DND-41 (cell line): ENCODE results near the gene EVC2.

Experiments used
- ATAC-seq: fragments of 200-7000 bp; cut with Tn5 transposase; 3 replicates; pipeline ENCODE4 v1.9.1; 2021; ENCODE audit warnings: low read depth; ENCODE audit not compliant: insufficient read depth
- DNase-seq: peaks from one replicate; pipeline ENCODE4 v3.0.0-alpha.2; 2020
- H2AFZ ChIP-seq: 2 replicates; pipeline ENCODE4 v1.6.0; 2012; ENCODE audit warnings: low read depth, low read length
- H3K27ac ChIP-seq: 2 replicates; pipeline ENCODE4 v1.5.1; 2012; ENCODE audit warnings: low read length, inconsistent platforms
- H3K27me3 ChIP-seq: fragments of 200-600 bp; sonication (generic); 2 replicates; pipeline ENCODE4 v1.6.0; 2012; ENCODE audit warnings: low read length, mild to moderate bottlenecking, inconsistent platforms; ENCODE audit not compliant: insufficient read depth, poor library complexity
- H3K36me3 ChIP-seq: 2 replicates; pipeline ENCODE4 v1.5.1; 2012; ENCODE audit warnings: low read length, inconsistent platforms; ENCODE audit not compliant: insufficient read depth
- H3K4me1 ChIP-seq: 2 replicates; pipeline ENCODE4 v1.5.1; 2012; ENCODE audit warnings: mild to moderate bottlenecking, low read length; ENCODE audit not compliant: insufficient read depth
- H3K4me2 ChIP-seq: 2 replicates; pipeline ENCODE4 v1.6.0; 2012; ENCODE audit warnings: mild to moderate bottlenecking, moderate library complexity, low read length, inconsistent platforms; ENCODE audit not compliant: insufficient read depth
- H3K4me3 ChIP-seq, 2 experiments: fragments of 200-600 bp in 1 of 2; shearing (Covaris generic) in 1 of 2; 2 replicates each; pipeline ENCODE4 v1.5.1; 2012 to 2016; ENCODE audit warnings: inconsistent platforms in 2 of 2, low read length in 2 of 2, mild to moderate bottlenecking in 2 of 2, low read depth in 1 of 2, moderate library complexity in 1 of 2
- H3K79me2 ChIP-seq: 2 replicates; pipeline ENCODE4 v1.6.0; 2012; ENCODE audit warnings: low read length, inconsistent platforms; ENCODE audit not compliant: insufficient read depth
- H3K9ac ChIP-seq: 2 replicates; pipeline ENCODE4 v1.6.0; 2012; ENCODE audit warnings: low read depth, mild to moderate bottlenecking, inconsistent platforms, low read length, moderate library complexity
- H3K9me3 ChIP-seq: 2 replicates; pipeline ENCODE4 v1.5.1; 2012; ENCODE audit warnings: low read length, moderate library complexity, mild to moderate bottlenecking, inconsistent platforms; ENCODE audit not compliant: insufficient read depth, severe bottlenecking
- H4K20me1 ChIP-seq: 2 replicates; pipeline ENCODE4 v1.6.0; 2012; ENCODE audit warnings: low read length; ENCODE audit not compliant: insufficient read depth
- EZH2 ChIP-seq: IDR thresholded peaks from 3 replicates; pipeline ENCODE4 v1.6.1; 2012; ENCODE audit warnings: borderline replicate concordance, low read depth, mild to moderate bottlenecking, moderate library complexity, low read length, inconsistent platforms; ENCODE audit not compliant: severe bottlenecking
- TF ChIP-seq, protein P1 (sequence below): IDR thresholded peaks from 2 replicates; pipeline ENCODE4 v1.5.1; 2012; ENCODE audit warnings: borderline replicate concordance, low read length, moderate library complexity, mild to moderate bottlenecking; ENCODE audit not compliant: poor library complexity, severe bottlenecking; ENCODE audit errors: extremely low read depth

The EVC2 gene

DNA sequence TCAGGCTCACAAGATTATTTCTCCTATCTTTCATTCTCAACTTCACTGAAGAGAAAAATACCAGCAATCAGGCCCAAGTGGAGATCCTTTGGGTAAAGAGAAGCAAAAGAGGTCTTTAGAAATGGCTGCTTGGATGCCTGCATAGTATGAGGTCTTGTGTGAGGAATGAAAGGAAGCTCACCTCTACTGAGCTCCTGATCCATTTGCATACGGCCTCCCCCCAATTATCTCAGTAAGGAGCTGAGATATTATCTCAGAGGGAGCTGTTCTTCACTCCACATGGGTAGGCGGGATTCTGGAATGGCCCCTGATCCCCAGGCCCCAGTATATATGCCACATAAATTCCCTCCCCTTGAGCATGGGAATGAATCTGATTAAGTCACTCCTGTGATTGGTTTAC lies 75.8 kb downstream of the EVC2 start:
- no peak overlapping the region for H3K4me2 ChIP-seq
- TF ChIP-seq EZH2, result no peak
- TF ChIP-seq, protein P1, sequence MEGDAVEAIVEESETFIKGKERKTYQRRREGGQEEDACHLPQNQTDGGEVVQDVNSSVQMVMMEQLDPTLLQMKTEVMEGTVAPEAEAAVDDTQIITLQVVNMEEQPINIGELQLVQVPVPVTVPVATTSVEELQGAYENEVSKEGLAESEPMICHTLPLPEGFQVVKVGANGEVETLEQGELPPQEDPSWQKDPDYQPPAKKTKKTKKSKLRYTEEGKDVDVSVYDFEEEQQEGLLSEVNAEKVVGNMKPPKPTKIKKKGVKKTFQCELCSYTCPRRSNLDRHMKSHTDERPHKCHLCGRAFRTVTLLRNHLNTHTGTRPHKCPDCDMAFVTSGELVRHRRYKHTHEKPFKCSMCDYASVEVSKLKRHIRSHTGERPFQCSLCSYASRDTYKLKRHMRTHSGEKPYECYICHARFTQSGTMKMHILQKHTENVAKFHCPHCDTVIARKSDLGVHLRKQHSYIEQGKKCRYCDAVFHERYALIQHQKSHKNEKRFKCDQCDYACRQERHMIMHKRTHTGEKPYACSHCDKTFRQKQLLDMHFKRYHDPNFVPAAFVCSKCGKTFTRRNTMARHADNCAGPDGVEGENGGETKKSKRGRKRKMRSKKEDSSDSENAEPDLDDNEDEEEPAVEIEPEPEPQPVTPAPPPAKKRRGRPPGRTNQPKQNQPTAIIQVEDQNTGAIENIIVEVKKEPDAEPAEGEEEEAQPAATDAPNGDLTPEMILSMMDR, result no peak
- ATAC-seq (no peak), DNase-seq (no peak)
- H3K4me1 ChIP-seq, result no peaks in the 10 kb centered on the region
- peaks cover 2% of the 10 kb centered on the region for H3K27me3 ChIP-seq
- no peaks in the 10 kb centered on the region for H3K79me2 ChIP-seq
- H2AFZ ChIP-seq, result no peak overlapping the region
- H3K36me3 ChIP-seq, result no peaks in the 10 kb centered on the region
- no peaks in the 10 kb centered on the region for H3K9me3 ChIP-seq
- no peak overlapping the region for H3K4me3 ChIP-seq
- H4K20me1 ChIP-seq, result no peaks in the 10 kb centered on the region
- H3K27ac ChIP-seq, result no peak overlapping the region
- H3K9ac ChIP-seq, result no peak overlapping the region

DNA sequence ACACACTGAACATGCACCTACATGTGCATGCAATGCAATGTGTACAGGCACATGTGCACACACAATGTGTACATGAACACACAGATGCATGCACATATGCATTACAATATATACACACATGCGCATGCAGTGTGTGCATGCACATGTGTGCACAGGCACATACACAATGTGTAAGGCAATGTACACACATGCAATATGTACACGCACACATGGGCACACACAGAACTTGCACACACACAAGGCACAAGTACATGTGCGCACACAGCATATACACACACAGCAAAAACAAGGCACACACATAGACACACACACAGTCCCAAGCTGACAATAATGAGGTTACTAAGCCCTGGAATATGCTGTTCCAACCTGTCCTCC lies 76.3 kb downstream of the EVC2 start:
- H3K4me3 ChIP-seq, result no peak overlapping the region
- H3K4me1 ChIP-seq, result no peaks in the 10 kb centered on the region
- ATAC-seq (no peak), DNase-seq (no peak)
- H2AFZ ChIP-seq, result no peak overlapping the region
- peaks cover 2% of the 10 kb centered on the region for H3K27me3 ChIP-seq
- H4K20me1 ChIP-seq, result no peaks in the 10 kb centered on the region
- H3K79me2 ChIP-seq, result no peaks in the 10 kb centered on the region
- no peaks in the 10 kb centered on the region for H3K36me3 ChIP-seq
- no peak for TF ChIP-seq EZH2
- TF ChIP-seq, protein P1, result no peak
- H3K9ac ChIP-seq, result no peak overlapping the region
- H3K4me2 ChIP-seq, result no peak overlapping the region
- no peak overlapping the region for H3K27ac ChIP-seq
- no peaks in the 10 kb centered on the region for H3K9me3 ChIP-seq

DNA sequence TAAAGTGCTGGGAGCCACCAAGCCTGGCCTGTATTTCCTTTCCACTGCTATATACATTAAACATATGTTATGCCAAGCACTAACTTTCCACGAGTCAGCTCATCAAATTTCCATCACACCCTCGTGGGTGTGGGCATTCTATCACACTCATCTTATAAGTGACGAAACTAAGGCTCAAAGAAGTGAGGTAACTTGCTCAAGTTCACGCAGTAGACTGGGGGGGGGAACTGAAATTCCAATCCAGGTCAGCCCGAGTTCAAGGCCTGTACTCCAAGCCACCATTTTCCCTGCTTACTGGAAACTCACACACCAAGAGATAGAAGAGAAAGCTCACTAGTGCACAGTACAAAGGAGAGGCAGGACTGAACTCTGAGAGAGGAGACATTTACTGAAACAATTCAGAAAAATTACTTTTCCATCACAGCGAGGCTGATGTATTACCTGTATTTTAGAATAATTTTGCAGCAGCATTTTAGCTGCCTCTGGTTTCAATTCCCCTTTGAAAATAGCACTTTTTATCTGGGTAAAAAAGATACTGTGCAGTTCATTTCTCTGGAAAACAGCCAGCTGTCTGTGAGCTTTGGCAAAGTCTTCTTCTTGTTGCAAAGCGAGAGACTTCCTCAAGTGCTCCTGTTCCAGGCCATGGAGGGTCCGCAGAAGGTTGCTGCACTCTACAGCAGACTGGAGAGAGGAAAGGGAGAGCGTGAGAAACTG lies 76.8 kb downstream of the EVC2 start:
- no peak overlapping the region for H2AFZ ChIP-seq
- no peaks in the 10 kb centered on the region for H3K9me3 ChIP-seq
- H4K20me1 ChIP-seq, result no peaks in the 10 kb centered on the region
- peaks cover 2% of the 10 kb centered on the region for H3K27me3 ChIP-seq
- no peaks in the 10 kb centered on the region for H3K79me2 ChIP-seq
- no peak for ATAC-seq
- no peak for DNase-seq
- H3K4me1 ChIP-seq, result no peaks in the 10 kb centered on the region
- H3K4me3 ChIP-seq, result no peak overlapping the region
- TF ChIP-seq, protein P1, result no peak
- TF ChIP-seq EZH2, result no peak
- no peak overlapping the region for H3K27ac ChIP-seq
- no peak overlapping the region for H3K4me2 ChIP-seq
- no peak overlapping the region for H3K9ac ChIP-seq
- no peaks in the 10 kb centered on the region for H3K36me3 ChIP-seq
